Astrocyte of the cerebellum (primary cell): ENCODE data around the gene EXOSC1.

Source experiments
- DNase-seq: peaks from one replicate; pipeline ENCODE4 v3.0.0-alpha.2; 2011; ENCODE audit warnings: low read depth
- H3K4me3 ChIP-seq: 2 replicates; pipeline ENCODE4 v1.5.1; 2011; ENCODE audit warnings: mild to moderate bottlenecking, low read depth, low read length, moderate library complexity
- in situ Hi-C: cut with HindIII; loops from 2 replicates; pipeline ENCODE4 v1.10.0; 2017; ENCODE audit warnings: low sequenced_read_pairs
- TF ChIP-seq, protein P1 (sequence below): IDR thresholded peaks from 2 replicates; pipeline ENCODE4 v1.5.1; 2012; ENCODE audit warnings: low read length, low read depth, moderate library complexity, mild to moderate bottlenecking; ENCODE audit errors: missing control alignments

EXOSC1 gene

DNA sequence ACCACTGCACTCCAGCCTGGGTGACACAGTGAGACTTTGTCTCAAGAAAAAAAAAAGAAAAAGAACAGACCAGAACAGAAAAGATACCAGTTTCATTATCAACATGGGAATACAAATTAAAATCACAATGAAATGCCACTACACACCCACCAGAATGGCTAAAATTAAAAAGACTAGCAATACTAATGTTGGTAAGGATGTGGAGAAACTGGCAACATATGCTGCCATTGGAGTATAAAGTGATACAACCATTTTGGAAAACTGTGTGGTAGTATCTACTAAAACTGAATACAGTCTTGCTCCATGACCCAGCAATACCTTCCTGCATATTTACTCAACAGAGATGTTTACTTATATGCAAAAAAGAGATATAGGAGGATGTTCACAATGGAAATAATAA lies 41.8 kb downstream of the EXOSC1 start:
- TF ChIP-seq, protein P1, sequence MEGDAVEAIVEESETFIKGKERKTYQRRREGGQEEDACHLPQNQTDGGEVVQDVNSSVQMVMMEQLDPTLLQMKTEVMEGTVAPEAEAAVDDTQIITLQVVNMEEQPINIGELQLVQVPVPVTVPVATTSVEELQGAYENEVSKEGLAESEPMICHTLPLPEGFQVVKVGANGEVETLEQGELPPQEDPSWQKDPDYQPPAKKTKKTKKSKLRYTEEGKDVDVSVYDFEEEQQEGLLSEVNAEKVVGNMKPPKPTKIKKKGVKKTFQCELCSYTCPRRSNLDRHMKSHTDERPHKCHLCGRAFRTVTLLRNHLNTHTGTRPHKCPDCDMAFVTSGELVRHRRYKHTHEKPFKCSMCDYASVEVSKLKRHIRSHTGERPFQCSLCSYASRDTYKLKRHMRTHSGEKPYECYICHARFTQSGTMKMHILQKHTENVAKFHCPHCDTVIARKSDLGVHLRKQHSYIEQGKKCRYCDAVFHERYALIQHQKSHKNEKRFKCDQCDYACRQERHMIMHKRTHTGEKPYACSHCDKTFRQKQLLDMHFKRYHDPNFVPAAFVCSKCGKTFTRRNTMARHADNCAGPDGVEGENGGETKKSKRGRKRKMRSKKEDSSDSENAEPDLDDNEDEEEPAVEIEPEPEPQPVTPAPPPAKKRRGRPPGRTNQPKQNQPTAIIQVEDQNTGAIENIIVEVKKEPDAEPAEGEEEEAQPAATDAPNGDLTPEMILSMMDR, result no peak
- no peak for DNase-seq
- in situ Hi-C loops, result no loop called here
- H3K4me3 ChIP-seq, result no peak overlapping the region

GRCh38 chr10:97401455-97401919 lies 44.3 kb downstream of the EXOSC1 start:
- TF ChIP-seq, protein P1, result no peak
- in situ Hi-C loops, result no loop called here
- H3K4me3 ChIP-seq, result peak overlapping the region; percentile 90
- no peak for DNase-seq

GRCh38 chr10:97400665-97401454 lies 44.9 kb downstream of the EXOSC1 start, which contains the start of gene RRP12:
Gene RRP12, minus strand, starts transcription at chr10:97401340. Its CDS starts 109 bp downstream, at chr10:97401231.
- TF ChIP-seq, protein P1, result peak; percentile 4
- in situ Hi-C loops, result no loop called here
- peak within 1 kb of the TSS; percentile 90 for H3K4me3 ChIP-seq
- DNase-seq, result peak; percentile 96

DNA sequence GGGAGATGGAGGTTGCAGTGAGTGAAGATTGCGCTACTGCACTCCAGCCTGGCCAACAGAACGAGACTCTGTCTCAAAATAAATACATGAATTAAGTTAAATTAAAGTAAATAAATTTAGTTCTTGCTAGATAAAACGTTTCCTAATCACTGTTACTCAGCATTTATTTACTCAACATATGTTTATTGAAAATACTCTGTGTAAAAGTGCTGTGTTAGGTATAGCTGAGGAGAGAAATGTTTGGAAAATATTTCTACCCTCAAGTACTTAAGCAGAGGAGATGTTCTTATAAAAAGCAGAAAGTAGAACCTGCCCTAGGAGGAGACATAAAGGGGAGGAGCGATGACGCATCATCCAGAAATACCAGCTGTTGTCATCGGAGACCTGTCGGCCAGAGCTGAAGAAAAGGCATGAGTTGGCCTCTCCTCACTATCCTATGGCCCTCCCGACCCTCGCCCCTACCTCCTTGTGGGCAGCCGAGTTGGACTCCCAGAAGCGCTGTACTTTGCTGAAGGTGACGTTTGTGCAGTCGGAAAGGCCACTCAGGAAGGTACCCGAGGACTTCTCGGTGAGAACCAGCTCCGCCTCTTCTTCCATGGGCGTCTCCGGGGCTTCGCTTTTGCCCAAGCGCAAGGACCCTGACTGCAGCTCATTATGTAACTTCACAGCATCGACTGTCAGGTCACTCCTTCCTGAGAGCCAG lies 45.8 kb downstream of the EXOSC1 start:
- TF ChIP-seq, protein P1, result no peak
- DNase-seq, result no peak
- in situ Hi-C loops, result no loop called here
- peak overlapping the region; percentile 90 for H3K4me3 ChIP-seq

DNA sequence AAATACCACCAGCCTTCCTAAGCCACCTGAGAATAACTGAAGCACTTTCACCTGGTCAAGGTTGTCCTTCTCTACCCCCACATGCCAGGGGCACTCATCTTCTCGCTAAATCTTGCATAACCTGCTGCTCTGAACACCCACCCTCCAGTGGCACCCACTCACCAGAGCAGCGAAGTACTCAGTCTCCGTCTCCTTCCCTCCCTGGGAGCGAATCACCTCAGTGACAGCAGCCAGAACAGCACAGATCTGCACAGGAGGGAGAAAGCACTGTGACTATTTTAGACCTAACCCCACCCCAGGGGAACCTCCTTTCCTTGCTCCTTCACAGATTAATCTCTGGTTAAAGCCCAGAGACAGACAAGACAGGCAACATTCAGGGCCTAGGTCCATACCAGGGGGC lies 49.8 kb downstream of the EXOSC1 start:
- H3K4me3 ChIP-seq, result no peak overlapping the region
- in situ Hi-C loops, result no loop called here
- DNase-seq, result no peak
- TF ChIP-seq, protein P1, result no peak

DNA sequence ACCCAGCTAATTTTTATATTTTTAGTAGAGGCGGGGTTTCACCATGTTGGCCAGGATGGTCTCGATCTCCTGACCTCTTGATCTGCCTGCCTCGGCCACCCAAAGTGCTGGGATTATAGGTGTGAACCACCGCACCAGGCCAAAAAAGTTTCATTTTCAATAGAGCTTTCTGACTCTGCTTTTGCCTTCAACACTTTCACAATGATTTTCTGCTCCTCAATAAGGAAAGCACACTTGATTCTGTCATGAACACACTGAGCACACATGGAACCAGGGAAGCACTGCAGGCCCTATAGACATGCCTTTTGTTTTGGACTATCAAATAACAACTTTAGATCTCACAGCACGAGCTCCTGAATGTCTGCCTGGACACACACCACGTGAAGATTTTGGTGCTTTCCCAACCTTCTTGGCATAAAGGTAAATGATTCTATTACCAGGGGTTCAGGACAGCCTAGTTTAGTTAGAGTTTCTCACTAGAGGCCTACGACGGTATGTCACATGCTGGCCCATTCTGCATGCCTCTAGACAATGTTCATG lies 52.7 kb downstream of the EXOSC1 start:
- TF ChIP-seq, protein P1, result no peak
- H3K4me3 ChIP-seq, result no peak overlapping the region
- in situ Hi-C loops, result no loop called here
- no peak for DNase-seq
